ENCODE results near the gene NOX4.

NOX4 gene

DNA sequence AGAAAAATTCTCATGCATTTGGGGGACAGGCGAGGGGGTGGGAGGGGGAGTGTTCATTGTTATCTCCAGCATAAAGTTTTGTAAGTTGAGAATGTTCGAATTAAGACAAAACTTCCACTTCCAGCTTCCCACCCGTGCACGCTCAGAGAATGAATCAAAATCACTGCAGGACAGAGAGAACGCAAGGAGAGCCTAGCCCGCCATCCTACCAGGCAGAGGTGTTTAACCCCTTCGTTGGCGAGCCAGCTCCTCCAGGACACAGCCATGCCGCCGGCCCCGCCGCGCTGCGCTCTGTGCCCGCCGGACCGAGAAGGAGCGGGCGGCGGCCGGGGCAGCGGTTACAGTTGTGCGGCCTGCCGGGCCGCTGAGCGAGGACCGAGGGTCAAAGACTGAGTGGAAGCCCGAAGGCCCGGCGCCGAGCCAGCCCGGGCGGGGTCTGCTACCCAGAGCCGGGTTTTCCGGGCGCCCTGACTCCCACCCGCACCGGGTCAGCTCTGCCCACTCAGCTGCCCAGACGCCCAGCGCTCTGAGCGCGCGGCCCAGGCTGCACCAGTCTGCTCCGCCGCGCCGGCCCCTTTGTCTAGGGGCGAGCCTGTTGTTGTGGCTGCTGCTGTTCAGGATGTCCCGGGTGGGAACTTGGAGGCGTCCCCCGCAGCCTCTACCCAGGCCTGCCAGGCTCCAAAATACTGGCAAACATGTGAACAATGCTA lies at the start of gene NOX4:
Gene NOX4, minus strand, starts transcription at position 395 of the 710 bp plus-strand sequence. Its CDS starts 129 bp downstream, at position 266.
- DNase-seq = no peak

DNA sequence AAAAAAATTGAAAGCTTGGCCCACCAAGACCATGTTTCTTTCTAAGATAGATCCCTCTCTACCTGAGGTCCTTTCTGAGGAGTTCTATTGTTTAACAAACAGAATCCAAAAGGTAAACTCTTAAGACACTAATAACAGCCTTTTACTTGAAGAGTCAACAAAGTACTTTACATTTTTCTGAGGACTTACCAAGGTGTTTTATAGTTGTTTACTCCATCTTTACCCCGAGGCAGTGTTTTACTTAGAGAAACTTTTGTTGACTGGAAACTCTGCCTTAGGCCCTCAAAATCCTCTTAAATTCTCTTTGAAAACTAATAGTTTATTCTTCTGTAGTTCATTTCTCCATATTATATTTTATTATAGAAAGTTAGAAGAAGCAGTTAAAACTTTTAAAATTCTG lies 49.7 kb upstream of the NOX4 start:
- no peak for DNase-seq

- no peak for DNase-seq
Observed at GRCh38 chr11:89537936-89538335, 46.8 kb upstream of the NOX4 start.

- DNase-seq = no peak
Observed at GRCh38 chr11:89536926-89537325, 45.8 kb upstream of the NOX4 start.

DNA sequence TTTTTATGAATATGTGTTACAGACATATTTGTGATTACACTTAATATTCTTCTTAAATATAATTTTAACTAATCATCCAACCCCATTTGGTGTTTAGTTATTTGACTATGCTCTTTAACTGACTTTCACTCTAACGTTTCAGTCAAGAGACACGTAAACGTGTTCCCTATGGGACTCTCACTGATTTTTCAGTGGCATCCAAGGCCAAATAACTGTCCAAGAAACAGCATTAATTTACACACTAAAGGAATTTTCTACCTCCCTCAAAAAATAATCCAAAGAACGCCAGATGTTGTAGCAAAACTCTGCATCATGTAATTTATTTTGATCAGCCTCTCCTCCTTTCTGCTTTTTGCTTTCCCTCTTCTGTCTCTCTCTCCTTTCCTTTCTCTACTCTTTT lies 44.0 kb upstream of the NOX4 start:
- no peak for DNase-seq

DNA sequence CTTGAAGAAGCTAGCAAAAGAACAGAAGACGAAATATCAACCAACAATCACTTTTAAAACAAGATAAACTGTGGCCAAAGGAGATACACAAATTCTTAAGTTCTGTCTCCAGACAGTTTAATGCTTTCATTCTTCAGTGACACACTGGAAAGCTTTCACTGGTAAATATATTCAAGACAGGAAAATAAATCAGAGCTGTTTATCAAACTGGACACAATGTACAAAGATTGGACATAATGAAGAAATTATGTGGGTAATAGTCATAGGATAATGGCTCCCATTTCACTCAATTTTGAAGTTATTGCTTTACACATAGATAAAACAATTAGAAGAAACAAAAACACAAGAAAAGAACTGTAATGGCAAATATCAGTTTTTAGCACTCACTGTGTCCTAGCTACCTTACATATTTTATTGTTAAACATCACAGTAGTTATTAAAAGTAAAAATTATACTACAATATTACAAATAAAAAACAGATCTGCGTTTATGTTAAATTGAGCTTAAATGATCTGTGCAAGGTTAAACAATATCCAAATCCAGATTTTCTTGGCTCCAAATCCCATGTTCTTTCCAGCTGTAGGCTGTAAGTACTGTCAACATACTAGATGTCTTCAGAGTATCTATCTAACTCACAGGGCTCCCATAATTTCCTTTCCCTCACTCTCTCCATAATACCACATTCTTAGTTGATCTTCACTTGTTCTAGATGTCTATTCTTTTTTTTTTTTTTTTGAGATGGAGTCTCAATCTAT lies 38.6 kb upstream of the NOX4 start:
- DNase-seq = no peak

- no peak for DNase-seq
Observed at GRCh38 chr11:89521792-89522191, 30.6 kb upstream of the NOX4 start.

DNA sequence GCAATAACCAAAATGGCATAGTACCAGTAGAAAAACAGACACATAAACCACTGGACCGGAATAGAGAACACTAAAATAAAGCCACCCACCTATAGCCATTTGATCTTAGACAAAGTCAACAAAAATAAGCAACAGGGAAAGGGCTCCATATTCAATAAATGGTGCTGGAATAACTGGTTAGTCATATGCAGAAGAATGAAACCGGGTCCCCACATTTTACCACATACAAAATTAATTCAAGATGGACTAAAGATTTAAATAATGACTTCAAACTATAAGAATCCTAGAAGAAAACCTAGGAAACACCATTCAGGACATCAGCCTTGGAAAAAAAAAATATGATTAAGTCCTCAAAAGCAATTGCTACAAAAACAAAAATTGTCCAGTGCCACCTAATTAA lies 30.1 kb upstream of the NOX4 start:
- no peak for DNase-seq

DNA sequence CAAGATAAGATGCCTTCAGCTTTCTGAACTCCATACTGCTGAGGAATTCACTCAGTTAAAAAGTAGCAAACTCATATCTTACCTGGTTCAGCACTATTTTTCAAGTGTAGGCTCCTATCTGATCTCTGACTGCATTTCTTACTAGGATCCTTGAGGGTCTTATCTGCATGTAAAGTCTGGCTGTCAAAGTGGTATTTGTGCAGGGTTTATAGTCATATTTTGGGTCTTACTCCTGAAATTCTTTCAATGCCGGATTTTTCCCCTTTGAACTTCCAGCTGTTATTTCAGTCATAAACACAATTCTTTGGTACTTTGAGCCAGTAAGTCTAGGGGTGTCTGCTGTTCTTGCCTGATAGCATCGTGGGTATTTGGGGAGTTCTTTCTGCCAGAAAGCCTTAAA lies 25.3 kb upstream of the NOX4 start:
- no peak for DNase-seq

GRCh38 chr11:89508544-89508943 lies 17.4 kb upstream of the NOX4 start:
- DNase-seq = no peak

GRCh38 chr11:89504270-89504669 lies 13.1 kb upstream of the NOX4 start:
- no peak for DNase-seq

DNA sequence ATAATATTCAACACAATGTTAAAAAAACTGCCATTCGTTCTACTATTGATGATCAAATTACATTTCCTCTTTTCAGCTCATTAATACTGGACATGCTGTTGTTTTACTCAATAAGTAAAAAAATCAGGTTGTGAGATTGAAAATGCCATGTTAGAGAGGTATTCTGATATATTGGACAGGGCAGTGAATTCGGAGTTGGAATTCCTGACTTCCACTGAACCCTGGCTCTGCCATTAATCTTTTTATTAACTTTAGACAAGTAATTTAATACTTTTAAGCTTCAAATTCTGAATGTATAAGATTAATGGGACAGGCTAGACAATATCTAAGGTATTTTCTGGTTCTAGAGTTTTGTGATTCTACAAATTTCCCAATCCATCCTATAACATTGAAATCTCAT lies 12.2 kb upstream of the NOX4 start:
- DNase-seq = no peak

DNA sequence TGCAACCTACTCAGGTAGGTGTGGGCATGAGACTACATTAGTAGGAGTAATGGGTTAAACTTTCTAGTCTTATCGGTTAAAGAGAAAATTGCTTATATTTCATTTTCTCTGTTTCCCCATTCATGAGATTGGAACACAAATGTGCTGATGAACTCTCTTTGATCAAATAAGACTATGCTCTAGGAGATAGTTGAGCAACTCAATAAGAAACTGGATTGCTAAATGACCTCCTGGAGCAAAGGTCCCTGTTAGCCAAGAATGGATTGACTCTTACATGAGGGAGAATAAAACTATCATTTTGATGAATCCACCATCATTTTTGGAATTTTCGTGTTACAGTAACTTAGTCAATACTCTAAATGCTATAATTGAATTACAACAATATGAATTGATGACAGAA lies 11.1 kb upstream of the NOX4 start:
- DNase-seq = no peak

DNA sequence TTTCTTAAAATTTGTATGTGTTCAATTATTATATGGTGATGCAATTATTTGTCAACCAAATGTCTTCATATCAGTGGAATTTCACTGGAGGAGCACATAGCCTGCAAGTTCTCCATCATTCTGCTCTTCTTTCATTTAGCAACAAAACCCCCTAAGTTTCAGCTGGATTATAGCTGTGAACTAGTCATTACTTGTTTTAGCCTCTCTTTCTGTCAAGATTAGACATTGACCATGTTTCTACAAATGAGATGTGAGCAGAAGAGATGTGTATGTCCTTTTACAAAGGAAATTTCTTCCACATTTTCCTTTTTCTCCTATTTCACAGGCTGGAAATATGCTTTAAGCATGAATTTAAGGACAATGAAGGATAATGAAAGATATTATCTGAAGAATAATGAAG lies 9.2 kb upstream of the NOX4 start:
- DNase-seq = no peak

- DNase-seq = peak; percentile 28
Observed at GRCh38 chr11:89498845-89499448, 7.8 kb upstream of the NOX4 start.

DNA sequence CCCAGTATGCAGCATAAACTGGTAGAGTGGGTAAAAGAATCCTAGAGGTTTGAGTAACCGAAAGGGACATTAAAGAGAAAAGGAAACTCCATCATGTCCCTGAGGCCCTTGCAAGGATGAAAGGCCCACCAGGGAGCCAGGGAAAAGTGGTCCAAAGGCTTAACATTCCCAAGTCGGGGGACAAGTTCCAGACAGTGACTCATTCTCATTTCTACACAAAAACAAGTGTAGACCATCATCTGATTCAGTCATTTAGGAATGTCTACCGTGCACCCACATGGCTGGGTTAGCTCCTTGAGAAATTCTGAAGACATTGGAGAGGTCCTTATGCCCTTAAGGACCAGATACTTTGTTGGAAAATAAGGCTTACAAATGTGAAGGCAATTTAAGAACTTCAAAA lies 4.8 kb upstream of the NOX4 start:
- DNase-seq = no peak

- DNase-seq = no peak
Observed at GRCh38 chr11:89493431-89493830, 2.3 kb upstream of the NOX4 start.

- DNase-seq = no peak
Observed at GRCh38 chr11:89490602-89490980, 584 bp downstream of the NOX4 start.

- no peak for DNase-seq
Observed at GRCh38 chr11:89489930-89490329, 1.2 kb downstream of the NOX4 start.

- no peak for DNase-seq
Observed at GRCh38 chr11:89487016-89487415, 4.2 kb downstream of the NOX4 start.

DNA sequence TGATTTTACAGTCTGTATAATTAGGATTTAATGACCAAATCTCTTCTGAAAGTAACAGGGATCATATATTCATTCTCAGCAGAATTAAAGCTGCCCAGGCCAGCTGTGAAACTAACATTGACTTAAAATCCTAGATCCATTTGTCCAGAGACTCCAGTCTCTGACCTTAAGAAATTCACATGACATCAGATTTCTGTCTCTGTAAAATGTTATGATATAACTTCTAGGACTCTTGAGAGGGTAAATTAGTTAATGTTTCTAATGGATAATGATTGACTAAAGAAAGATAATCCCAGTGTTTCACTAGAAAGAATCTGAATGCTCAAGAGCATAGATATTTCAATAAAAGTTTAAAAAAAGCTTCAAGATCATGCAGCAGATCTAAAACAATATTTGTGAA lies 6.3 kb downstream of the NOX4 start:
- no peak for DNase-seq

- no peak for DNase-seq
Observed at GRCh38 chr11:89477175-89477574, 14.0 kb downstream of the NOX4 start.

- DNase-seq = no peak
Observed at GRCh38 chr11:89463266-89463780, 27.9 kb downstream of the NOX4 start.

- DNase-seq = no peak
Observed at GRCh38 chr11:89458716-89459115, 32.5 kb downstream of the NOX4 start.
